CD14-positive monocyte (primary cell): ENCODE data around the gene NTM. TPM values are rescaled to one million over a fixed set of nuclear protein-coding genes. Genes with fewer than 3 reads are reported as not detected.

ENCODE experiments used
- DNase-seq, 3 donors: peaks; one replicate each; pipeline ENCODE4 v3.0.0-alpha.2; 2011 to 2022
- H2AFZ ChIP-seq: 2 replicates; pipeline ENCODE4 v1.6.0; 2012; ENCODE audit warnings: mild to moderate bottlenecking, low read depth, low read length, inconsistent platforms; ENCODE audit not compliant: insufficient read depth, poor library complexity, severe bottlenecking
- H3K27ac ChIP-seq, 2 donors: 1 replicate in 1 of 2; 2 replicates in 1 of 2; pipeline ENCODE4 v1.5.1; 2012 to 2013; ENCODE audit warnings: low read length in 2 of 2, control low read depth in 1 of 2, inconsistent platforms in 1 of 2, low read depth in 1 of 2, mild to moderate bottlenecking in 1 of 2
- H3K27me3 ChIP-seq, 2 donors: one replicate each; pipeline versions ENCODE4 v1.6.0 to v1.6.1; 2011 to 2013; ENCODE audit warnings: low read length in 2 of 2; ENCODE audit not compliant: control insufficient read depth in 2 of 2, insufficient read depth in 2 of 2
- H3K36me3 ChIP-seq, 2 donors: replicated peaks in 1 of 2; 1 replicate in 1 of 2; 2 replicates in 1 of 2; pipeline versions ENCODE4 v1.5.1 to v1.6.1; 2012 to 2013; ENCODE audit warnings: low read length in 2 of 2, control low read depth in 1 of 2, inconsistent platforms in 1 of 2, mild to moderate bottlenecking in 1 of 2; ENCODE audit not compliant: insufficient read depth in 2 of 2, control insufficient read depth in 1 of 2
- H3K4me1 ChIP-seq, 2 donors: 1 replicate in 1 of 2; 2 replicates in 1 of 2; pipeline versions ENCODE4 v1.5.1 to v1.6.1; 2012 to 2013; ENCODE audit warnings: low read length in 2 of 2, control low read depth in 1 of 2, inconsistent platforms in 1 of 2, mild to moderate bottlenecking in 1 of 2, moderate library complexity in 1 of 2; ENCODE audit not compliant: insufficient read depth in 2 of 2, control insufficient read depth in 1 of 2
- H3K4me2 ChIP-seq: replicated peaks from 2 replicates; pipeline ENCODE3; 2012; ENCODE audit warnings: low read length, moderate library complexity, mild to moderate bottlenecking; ENCODE audit not compliant: poor library complexity, severe bottlenecking; ENCODE audit errors: extremely low read depth
- H3K4me3 ChIP-seq, 3 experiments: fragments of 200-600 bp in 1 of 3; sonication (generic) in 1 of 3; replicated peaks in 1 of 3; 1 replicate in 2 of 3; 2 replicates in 1 of 3; pipeline ENCODE4 v1.5.1; 2011 to 2013; ENCODE audit warnings: low read length in 3 of 3, mild to moderate bottlenecking in 3 of 3, control low read depth in 2 of 3, low read depth in 2 of 3, inconsistent platforms in 1 of 3, moderate library complexity in 1 of 3
- H3K79me2 ChIP-seq: 2 replicates; pipeline ENCODE4 v1.6.0; 2012; ENCODE audit warnings: mild to moderate bottlenecking, control low read depth, inconsistent platforms, low read length, moderate library complexity; ENCODE audit not compliant: insufficient read depth
- H3K9ac ChIP-seq: 2 replicates; pipeline ENCODE4 v1.6.0; 2017; ENCODE audit warnings: low read length, mild to moderate bottlenecking; ENCODE audit not compliant: insufficient read depth, poor library complexity, severe bottlenecking
- H3K9me3 ChIP-seq, 2 donors: replicated peaks in 1 of 2; 1 replicate in 1 of 2; 2 replicates in 1 of 2; pipeline versions ENCODE4 v1.5.1 to v1.6.1; 2012 to 2013; ENCODE audit warnings: low read length in 2 of 2, control low read depth in 1 of 2; ENCODE audit not compliant: control insufficient read depth in 1 of 2, insufficient read depth in 1 of 2
- H4K20me1 ChIP-seq: 2 replicates; pipeline ENCODE4 v1.6.0; 2012; ENCODE audit warnings: mild to moderate bottlenecking, low read length, control low read depth, moderate library complexity; ENCODE audit not compliant: insufficient read depth
- H3K27ac Mint-ChIP-seq, 7 donors: one replicate each; pipeline ENCODE4 v1.8.0; 2020; ENCODE audit warnings: mild to moderate bottlenecking in 7 of 7, mixed read lengths in 7 of 7, moderate library complexity in 6 of 7, inconsistent platforms in 2 of 7
- H3K27me3 Mint-ChIP-seq, 3 donors: one replicate each; pipeline ENCODE4 v1.8.0; 2021 to 2022; ENCODE audit warnings: low read depth in 3 of 3, mild to moderate bottlenecking in 3 of 3, mixed read lengths in 3 of 3, moderate library complexity in 3 of 3, inconsistent platforms in 1 of 3
- H3K36me3 Mint-ChIP-seq, 2 donors: one replicate each; pipeline ENCODE4 v1.8.0; 2020; ENCODE audit warnings: mixed read lengths in 2 of 2, inconsistent platforms in 1 of 2, mild to moderate bottlenecking in 1 of 2
- H3K4me1 Mint-ChIP-seq: one replicate; pipeline ENCODE4 v1.8.0; 2020; ENCODE audit warnings: mild to moderate bottlenecking, mixed read lengths
- H3K4me3 Mint-ChIP-seq, 2 donors: one replicate each; pipeline ENCODE4 v1.8.0; 2020; ENCODE audit warnings: mild to moderate bottlenecking in 2 of 2, mixed read lengths in 2 of 2, moderate library complexity in 1 of 2
- H3K9me3 Mint-ChIP-seq, 7 donors: one replicate each; pipeline ENCODE4 v1.8.0; 2020 to 2022; ENCODE audit warnings: mixed read lengths in 7 of 7, mild to moderate bottlenecking in 6 of 7, moderate library complexity in 6 of 7, inconsistent platforms in 2 of 7
- CTCF ChIP-seq: fragments of 200-600 bp; IDR thresholded peaks from one replicate; pipeline ENCODE4 v1.8.0; 2022; ENCODE audit warnings: antibody characterized with exemption, mild to moderate bottlenecking
- WGBS: methylation state at CpG from one replicate; pipeline ENCODE4 v1.1.5; 2013; ENCODE audit warnings: missing lambda C conversion rate; ENCODE audit not compliant: insufficient coverage; 5-methylcytosine and 5-hydroxymethylcytosine counted together
- intact Hi-C, 2 donors: fragments of 100-400 bp; cut with micrococcal nuclease; formaldehyde crosslinking; loops; one replicate each; pipeline versions ENCODE4 v1.15.0 to v1.15.1; 2023
- polyA plus RNA-seq, 3 donors: library from polyadenylated mRNA; depleted of rRNA in 1 of 3; unstranded in 2 of 3; stranded (reverse) in 1 of 3; fragments of 300-500 nt in 2 of 3; fragments of >200 nt in 1 of 3; fragmentation: Illumina TruSeq in 2 of 3; gene quantifications; 1 replicate in 2 of 3; 2 replicates in 1 of 3; pipeline ENCODE4 v1.2.3, GENCODE V29; 2012 to 2021

Gene NTM
- polyA plus RNA-seq, 3 donors = not detected

GRCh38 chr11:131632971-131633370 is 262.6 kb downstream of the NTM start:
- Histone ChIP-seq H3K9ac (no peak overlapping the region), H3K36me3 (no peaks in the 10 kb centered on the region), H3K79me2 (no peaks in the 10 kb centered on the region), H3K27me3 (peaks cover 0 to 4% of the 10 kb centered on the region in 2 donors), H3K9me3 (no peaks in the 10 kb centered on the region), H3K4me1 (no peaks in the 10 kb centered on the region), H3K4me2 (no peak overlapping the region), H2AFZ (no peak overlapping the region), H3K27ac (no peak overlapping the region), H3K4me3 (no peak overlapping the region), H4K20me1 (no peaks in the 10 kb centered on the region)
- H3K36me3 Mint-ChIP-seq = no peaks in the 10 kb centered on the region
- no peak for DNase-seq
- peaks cover 0 to 4% (median 2%) of the 10 kb centered on the region in 7 donors for H3K9me3 Mint-ChIP-seq
- H3K27ac Mint-ChIP-seq = no peak overlapping the region
- peaks cover 2 to 6% (median 2%) of the 10 kb centered on the region in 3 donors for H3K27me3 Mint-ChIP-seq
- no peaks in the 10 kb centered on the region for H3K4me1 Mint-ChIP-seq
- intact Hi-C loops = no loop called here
- H3K4me3 Mint-ChIP-seq = no peak overlapping the region
- 100% methylated on average over 1 of the region's 2 CpGs for WGBS
- no peak for TF ChIP-seq CTCF

- intact Hi-C loops = no loop called here
- no peak overlapping the region for H2AFZ ChIP-seq
- H3K9ac ChIP-seq = no peak overlapping the region
- 83% methylated on average over 2 of the region's 8 CpGs for whole genome bisulfite sequencing
- no peak for TF ChIP-seq CTCF
- H3K36me3 ChIP-seq = no peaks in the 10 kb centered on the region
- no peak overlapping the region for H3K4me3 Mint-ChIP-seq
- H3K4me1 Mint-ChIP-seq = no peaks in the 10 kb centered on the region
- H3K4me3 ChIP-seq = no peak overlapping the region
- H3K27ac ChIP-seq = no peak overlapping the region
- peaks cover 0 to 2% of the 10 kb centered on the region in 2 donors for H3K27me3 ChIP-seq
- H3K79me2 ChIP-seq = no peaks in the 10 kb centered on the region
- H3K4me2 ChIP-seq = no peak overlapping the region
- no peaks in the 10 kb centered on the region for H3K4me1 ChIP-seq
- no peak for DNase-seq
- H3K9me3 Mint-ChIP-seq = peaks cover 0 to 4% (median 0%) of the 10 kb centered on the region in 7 donors
- peaks cover 2 to 4% (median 2%) of the 10 kb centered on the region in 3 donors for H3K27me3 Mint-ChIP-seq
- no peaks in the 10 kb centered on the region for H4K20me1 ChIP-seq
- H3K36me3 Mint-ChIP-seq = no peaks in the 10 kb centered on the region
- H3K9me3 ChIP-seq = no peaks in the 10 kb centered on the region
- H3K27ac Mint-ChIP-seq = no peak overlapping the region
Observed at GRCh38 chr11:131633921-131634715, 263.7 kb downstream of the NTM start.
